CD4-positive, alpha-beta T cell (primary cell): ENCODE measurements around the gene APAF1. TPM values are rescaled to one million over a fixed set of nuclear protein-coding genes. Genes with fewer than 3 reads are reported as not detected.

Experiments used
- ATAC-seq: fragments of 200-7000 bp; cut with Tn5 transposase; one replicate; pipeline ENCODE4 v1.10.0; 2022; ENCODE audit warnings: mild to moderate bottlenecking; ENCODE audit not compliant: poor library complexity
- CTCF ChIA-PET: fragments of 350-600 bp; sonication (Branson Sonifier 250); formaldehyde crosslinking; loops from one replicate; lab custom pipeline; 2021; ENCODE audit warnings: antibody characterized with exemption, inconsistent platforms; lab: Charles Lee
- POLR2A ChIA-PET: fragments of 350-600 bp; sonication (Branson Sonifier 250); formaldehyde crosslinking; loops from one replicate; lab custom pipeline; 2021; ENCODE audit warnings: antibody characterized with exemption, inconsistent platforms; lab: Charles Lee
- DNase-seq, 14 experiments: peaks; one replicate each; pipeline ENCODE4 v3.0.0-alpha.2; 2013 to 2020; ENCODE audit warnings: mixed read lengths in 2 of 14
- H3K27ac ChIP-seq, 2 donors: one replicate each; pipeline versions ENCODE4 v1.5.1 to v1.7.0; 2013; ENCODE audit warnings: low read length in 2 of 2, low read depth in 1 of 2, mild to moderate bottlenecking in 1 of 2
- H3K27me3 ChIP-seq, 2 experiments: 1 replicate in 1 of 2; 2 replicates in 1 of 2; pipeline versions ENCODE4 v1.6.1 to v1.7.0; 2013; ENCODE audit warnings: low read length in 2 of 2, control low read depth in 1 of 2, mild to moderate bottlenecking in 1 of 2, moderate library complexity in 1 of 2; ENCODE audit not compliant: insufficient read depth in 2 of 2, control insufficient read depth in 1 of 2
- H3K36me3 ChIP-seq: one replicate; pipeline ENCODE4 v1.6.1; 2013; ENCODE audit warnings: low read length, control low read depth; ENCODE audit not compliant: insufficient read depth
- H3K4me1 ChIP-seq: one replicate; pipeline ENCODE4 v1.6.1; 2013; ENCODE audit warnings: low read length, control low read depth; ENCODE audit not compliant: insufficient read depth
- H3K4me3 ChIP-seq: one replicate; pipeline ENCODE4 v1.5.1; 2013; ENCODE audit warnings: mild to moderate bottlenecking, low read length, moderate library complexity
- H3K9me3 ChIP-seq, 2 experiments: 1 replicate in 1 of 2; 2 replicates in 1 of 2; pipeline versions ENCODE4 v1.6.1 to v1.7.0; 2013; ENCODE audit warnings: low read length in 2 of 2, mild to moderate bottlenecking in 2 of 2, control low read depth in 1 of 2, moderate library complexity in 1 of 2; ENCODE audit not compliant: control insufficient read depth in 1 of 2, insufficient read depth in 1 of 2
- H3K27ac Mint-ChIP-seq: one replicate; pipeline ENCODE4 v1.8.0; 2020; ENCODE audit warnings: mixed read lengths
- H3K27me3 Mint-ChIP-seq: one replicate; pipeline ENCODE4 v1.8.0; 2021; ENCODE audit warnings: mixed read lengths
- H3K36me3 Mint-ChIP-seq: one replicate; pipeline ENCODE4 v1.8.0; 2021; ENCODE audit warnings: low read depth, mixed read lengths
- H3K4me1 Mint-ChIP-seq: one replicate; pipeline ENCODE4 v1.8.0; 2021; ENCODE audit warnings: low read depth, mixed read lengths
- H3K4me3 Mint-ChIP-seq: one replicate; pipeline ENCODE4 v1.8.0; 2020; ENCODE audit warnings: mild to moderate bottlenecking, mixed read lengths
- H3K9me3 Mint-ChIP-seq: one replicate; pipeline ENCODE4 v1.8.0; 2020; ENCODE audit warnings: mixed read lengths
- CTCF ChIP-seq: fragments of 200-600 bp; IDR thresholded peaks from one replicate; pipeline ENCODE4 v1.8.0; 2022; ENCODE audit warnings: antibody characterized with exemption, mild to moderate bottlenecking
- intact Hi-C, 2 experiments: fragments of 100-400 bp; cut with DNase I in 1 of 2; cut with micrococcal nuclease in 1 of 2; formaldehyde crosslinking; loops; one replicate each; pipeline versions ENCODE4 v1.15.1 to v1.9.0; 2023 to 2025; cut with DNase I, micrococcal nuclease
- total RNA-seq, 174 experiments: library from RNA in 2 of 174; stranded (reverse) in 2 of 174; gene quantifications; one replicate each; pipeline ENCODE4 v1.2.3 and lab custom pipeline; 2021 to 2026

Gene APAF1
- total RNA-seq, 2 experiments from 2014 or later, result 13.5 to 14.5 TPM

GRCh38 chr12:98684199-98684598, 39.1 kb downstream of the APAF1 start:
- intact Hi-C loops, result no loop called here
- CTCF ChIA-PET, result no interaction called here
- DNase-seq, result no peak

GRCh38 chr12:98686603-98687002, 41.5 kb downstream of the APAF1 start:
- intact Hi-C loops, result no loop called here
- Histone ChIP-seq H3K4me1 (no peaks in the 10 kb centered on the region), H3K27me3 (no peaks in the 10 kb centered on the region), H3K27ac (no peak overlapping the region), H3K36me3 (peaks cover 68% of the 10 kb centered on the region), H3K9me3 (no peaks in the 10 kb centered on the region), H3K4me3 (no peak overlapping the region)
- no peak overlapping the region for H3K27ac Mint-ChIP-seq
- ATAC-seq, result no peak
- no peak for TF ChIP-seq CTCF
- H3K4me1 Mint-ChIP-seq, result no peaks in the 10 kb centered on the region
- no peaks in the 10 kb centered on the region for H3K9me3 Mint-ChIP-seq
- CTCF ChIA-PET, result interaction anchor here (0.6 kb wide), 1 partner anchor 115 kb away, joined by 3 read pairs; no protein-coding TSS in a partner anchor
- H3K4me3 Mint-ChIP-seq, result no peak overlapping the region
- H3K27me3 Mint-ChIP-seq, result no peaks in the 10 kb centered on the region
- no peak for DNase-seq
- peaks cover 93% of the 10 kb centered on the region for H3K36me3 Mint-ChIP-seq
- POLR2A ChIA-PET, result no interaction called here

More at GRCh38 chr12:98684199-98684598, 39.1 kb downstream of the APAF1 start:
- Mint-ChIP-seq H3K4me1 (no peaks in the 10 kb centered on the region), H3K9me3 (no peaks in the 10 kb centered on the region), H3K27me3 (no peaks in the 10 kb centered on the region), H3K4me3 (no peak overlapping the region), H3K36me3 (peaks cover 88% of the 10 kb centered on the region), H3K27ac (no peak overlapping the region)
- peaks cover 81% of the 10 kb centered on the region for H3K36me3 ChIP-seq
- H3K27ac ChIP-seq, result no peak overlapping the region
- no peak overlapping the region for H3K4me3 ChIP-seq
- H3K9me3 ChIP-seq, result no peaks in the 10 kb centered on the region
- POLR2A ChIA-PET, result interaction anchor here (1.5 kb wide), 1 partner anchor 14 kb away, joined by 3 read pairs; no protein-coding TSS in a partner anchor
- TF ChIP-seq CTCF, result no peak
- no peaks in the 10 kb centered on the region for H3K27me3 ChIP-seq
- no peaks in the 10 kb centered on the region for H3K4me1 ChIP-seq
- no peak for ATAC-seq

DNA sequence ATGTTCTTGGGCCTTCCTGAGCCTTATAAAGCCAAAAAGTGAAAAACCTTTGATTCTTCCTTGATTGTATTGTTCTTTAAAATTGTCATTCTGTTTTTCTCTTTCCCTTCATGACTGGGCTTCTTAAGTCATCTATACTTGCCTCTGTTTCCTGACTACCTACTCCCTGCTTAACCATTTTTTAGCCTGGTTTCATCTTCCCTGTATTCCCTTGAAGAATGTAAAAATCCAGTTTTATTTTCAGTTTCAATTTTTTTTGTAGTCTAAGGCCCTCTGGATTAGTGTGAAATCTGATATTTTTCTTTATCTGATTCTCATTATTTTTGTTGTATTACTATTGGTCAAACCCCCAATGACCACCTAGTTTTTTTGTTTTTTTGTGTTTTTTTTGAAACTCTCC, 46.3 kb downstream of the APAF1 start:
- no peak overlapping the region for H3K27ac ChIP-seq
- intact Hi-C loops, result no loop called here
- H3K27me3 ChIP-seq, result no peaks in the 10 kb centered on the region
- Mint-ChIP-seq H3K36me3 (peaks cover 92% of the 10 kb centered on the region), H3K27ac (no peak overlapping the region), H3K9me3 (no peaks in the 10 kb centered on the region), H3K27me3 (no peaks in the 10 kb centered on the region), H3K4me1 (no peaks in the 10 kb centered on the region), H3K4me3 (no peak overlapping the region)
- ChIA-PET CTCF (no interaction called here), POLR2A (interaction anchor here (0.7 kb wide), 1 partner anchor 24 kb away, joined by 4 read pairs; no protein-coding TSS in a partner anchor)
- no peak overlapping the region for H3K4me3 ChIP-seq
- no peaks in the 10 kb centered on the region for H3K4me1 ChIP-seq
- H3K9me3 ChIP-seq, result no peaks in the 10 kb centered on the region
- H3K36me3 ChIP-seq, result peaks cover 43% of the 10 kb centered on the region
- no peak for TF ChIP-seq CTCF
- ATAC-seq (no peak), DNase-seq (no peak)
